Thymus (tissue), 14 donors: ENCODE results near the gene PAGR1. TPM values are rescaled to one million over a fixed set of nuclear protein-coding genes. Genes with fewer than 3 reads are reported as not detected.
"Not testable (repeated sequence)": the region's sequence is repeated elsewhere in the genome, so short reads cannot be mapped to it uniquely, and the experiment has no call there.

ENCODE experiments used
- DNase-seq, 9 donors: peaks; one replicate each; pipeline ENCODE4 v3.0.0-alpha.2; 2013; ENCODE audit warnings: low spot score in 9 of 9, low read depth in 6 of 9, missing footprints in 1 of 9
- H3K27ac ChIP-seq, 2 donors: one replicate each; pipeline ENCODE4 v1.5.1; 2013; ENCODE audit warnings: control low read depth in 1 of 2, low read depth in 1 of 2, low read length in 1 of 2, mild to moderate bottlenecking in 1 of 2, moderate library complexity in 1 of 2
- H3K27me3 ChIP-seq, 2 donors: one replicate each; pipeline ENCODE4 v1.5.1; 2013; ENCODE audit warnings: low read length in 1 of 2; ENCODE audit not compliant: control insufficient read depth in 2 of 2, insufficient read depth in 1 of 2
- H3K36me3 ChIP-seq, 2 donors: one replicate each; pipeline ENCODE4 v1.5.1; 2013; ENCODE audit warnings: low read length in 1 of 2, mild to moderate bottlenecking in 1 of 2, moderate library complexity in 1 of 2; ENCODE audit not compliant: control insufficient read depth in 2 of 2, insufficient read depth in 2 of 2
- H3K4me1 ChIP-seq, 2 donors: one replicate each; pipeline ENCODE4 v1.5.1; 2013; ENCODE audit warnings: low read length in 2 of 2; ENCODE audit not compliant: control insufficient read depth in 2 of 2, insufficient read depth in 2 of 2
- H3K4me3 ChIP-seq, 2 donors: one replicate each; pipeline ENCODE4 v1.5.1; 2013; ENCODE audit warnings: low read length in 2 of 2, control low read depth in 1 of 2, mild to moderate bottlenecking in 1 of 2
- H3K9me3 ChIP-seq, 2 donors: one replicate each; pipeline ENCODE4 v1.5.1; 2013; ENCODE audit warnings: low read length in 1 of 2, mild to moderate bottlenecking in 1 of 2; ENCODE audit not compliant: control insufficient read depth in 2 of 2, insufficient read depth in 1 of 2
- WGBS: extraction: QIAGEN DNeasy Blood & Tissue Kit; methylation state at CpG from one replicate; pipeline ENCODE4 v1.1.7; 2013; 5-methylcytosine and 5-hydroxymethylcytosine counted together
- long read RNA-seq, 10 donors: transcript quantifications; one replicate each; lab custom pipeline, GENCODE V29; 2026
- polyA plus RNA-seq: library from polyadenylated mRNA; stranded (reverse); fragments of 200-250 nt; gene quantifications from one replicate; pipeline ENCODE4 v1.2.3, GENCODE V29; 2013
- total RNA-seq: library from RNA; stranded (reverse); fragments of 120-200 nt; gene quantifications from one replicate; pipeline ENCODE4 v1.2.4, GENCODE V29; 2013
- donor health status: healthy.

The PAGR1 gene
- total RNA-seq (44.4 TPM), polyA plus RNA-seq (36.0 TPM)
- long read RNA-seq, donor 1, partial matches to known transcripts = 0 of 1 reads
- long read RNA-seq, donor 1, other reads (novel, unspliced or antisense) = 0 of 1 reads
- long read RNA-seq, donor 2 = 0 reads
- long read RNA-seq, donor 3, transcript PAGR1-201 (3 exons, 1,702 nt) = major isoform, 43 of 59 reads
- long read RNA-seq, donor 3, partial matches to known transcripts = 16 of 59 reads
- long read RNA-seq, donor 3, other reads (novel, unspliced or antisense) = 0 of 59 reads
- long read RNA-seq, donor 4, transcript PAGR1-201 (3 exons, 1,702 nt) = major isoform, 15 of 15 reads
- long read RNA-seq, donor 4, partial matches to known transcripts = 0 of 15 reads
- long read RNA-seq, donor 4, other reads (novel, unspliced or antisense) = 0 of 15 reads
- long read RNA-seq, donor 5, transcript PAGR1-201 (3 exons, 1,702 nt) = major isoform, 48 of 48 reads
- long read RNA-seq, donor 5, partial matches to known transcripts = 0 of 48 reads
- long read RNA-seq, donor 5, other reads (novel, unspliced or antisense) = 0 of 48 reads
- long read RNA-seq, donor 6, transcript PAGR1-201 (3 exons, 1,702 nt) = major isoform, 24 of 24 reads
- long read RNA-seq, donor 6, partial matches to known transcripts = 0 of 24 reads
- long read RNA-seq, donor 6, other reads (novel, unspliced or antisense) = 0 of 24 reads
- long read RNA-seq, donor 7, transcript PAGR1-201 (3 exons, 1,702 nt) = major isoform, 20 of 20 reads
- long read RNA-seq, donor 7, partial matches to known transcripts = 0 of 20 reads
- long read RNA-seq, donor 7, other reads (novel, unspliced or antisense) = 0 of 20 reads
- long read RNA-seq, donor 8, transcript PAGR1-201 (3 exons, 1,702 nt) = major isoform, 14 of 14 reads
- long read RNA-seq, donor 8, partial matches to known transcripts = 0 of 14 reads
- long read RNA-seq, donor 8, other reads (novel, unspliced or antisense) = 0 of 14 reads
- long read RNA-seq, donor 9, transcript PAGR1-201 (3 exons, 1,702 nt) = major isoform, 13 of 13 reads
- long read RNA-seq, donor 9, partial matches to known transcripts = 0 of 13 reads
- long read RNA-seq, donor 9, other reads (novel, unspliced or antisense) = 0 of 13 reads
- long read RNA-seq, donor 10, transcript PAGR1-201 (3 exons, 1,702 nt) = major isoform, 31 of 31 reads
- long read RNA-seq, donor 10, partial matches to known transcripts = 0 of 31 reads
- long read RNA-seq, donor 10, other reads (novel, unspliced or antisense) = 0 of 31 reads

- Histone ChIP-seq H3K36me3 (peaks cover 12 to 23% of the 10 kb centered on the region in 2 donors), H3K4me3 (peak within 1 kb of the TSS; percentile 72 to 80), H3K9me3 (peaks cover 0 to 11% of the 10 kb centered on the region in 2 donors), H3K4me1 (peaks cover 44 to 88% of the 10 kb centered on the region in 2 donors), H3K27ac (peak within 1 kb of the TSS; percentile 90 to 96), H3K27me3 (peaks cover 8 to 37% of the 10 kb centered on the region in 2 donors)
- WGBS = under 1% methylated on average over 70 of the region's 70 CpGs
- DNase-seq = peak; percentile 98 to 100 (median 100)
Measured at GRCh38 chr16:29815793-29816693, at the start of gene PAGR1. PAGR1 (plus strand) TSS chr16:29816152; CDS start chr16:29816526, 374 bp downstream.

- Histone ChIP-seq H3K36me3 (no peaks in the 10 kb centered on the region), H3K9me3 (no peaks in the 10 kb centered on the region), H3K4me3 (no peak overlapping the region), H3K4me1 (no peaks in the 10 kb centered on the region), H3K27me3 (no peaks in the 10 kb centered on the region), H3K27ac (no peak overlapping the region)
- no peak for DNase-seq
- WGBS = over 99% methylated on average over 3 of the region's 3 CpGs
Measured at GRCh38 chr16:29766571-29766970, 49.4 kb upstream of the PAGR1 start.

- no peak for DNase-seq
- no peak overlapping the region for H3K27ac ChIP-seq
- H3K27me3 ChIP-seq = no peaks in the 10 kb centered on the region
- no peak overlapping the region for H3K4me3 ChIP-seq
- H3K4me1 ChIP-seq = no peaks in the 10 kb centered on the region
- 96% methylated on average over 3 of the region's 3 CpGs for WGBS
- no peaks in the 10 kb centered on the region for H3K9me3 ChIP-seq
- H3K36me3 ChIP-seq = no peaks in the 10 kb centered on the region
Measured at GRCh38 chr16:29767062-29767461, 48.9 kb upstream of the PAGR1 start.

- Histone ChIP-seq H3K27me3 (no peaks in the 10 kb centered on the region), H3K4me3 (no peak overlapping the region), H3K27ac (no peak overlapping the region), H3K9me3 (no peaks in the 10 kb centered on the region), H3K4me1 (no peaks in the 10 kb centered on the region), H3K36me3 (no peaks in the 10 kb centered on the region)
- 98% methylated on average over 2 of the region's 2 CpGs for WGBS
- no peak for DNase-seq
Measured at GRCh38 chr16:29769507-29769906, 46.4 kb upstream of the PAGR1 start.

- WGBS = 88% methylated on average over 7 of the region's 7 CpGs
Measured at GRCh38 chr16:29770250-29770929, 45.6 kb upstream of the PAGR1 start.

GRCh38 chr16:29772330-29772729 lies 43.6 kb upstream of the PAGR1 start:
- H3K27ac ChIP-seq, H3K27me3 ChIP-seq, H3K36me3 ChIP-seq, DNase-seq, H3K4me3 ChIP-seq, H3K4me1 ChIP-seq, H3K9me3 ChIP-seq: not testable (repeated sequence)
- 98% methylated on average over 7 of the region's 7 CpGs for WGBS

More at GRCh38 chr16:29770250-29770929, 45.6 kb upstream of the PAGR1 start:
- DNase-seq = no peak
- H3K4me1 ChIP-seq = no peaks in the 10 kb centered on the region
- no peaks in the 10 kb centered on the region for H3K9me3 ChIP-seq
- H3K4me3 ChIP-seq = no peak overlapping the region
- H3K27me3 ChIP-seq = no peaks in the 10 kb centered on the region
- H3K36me3 ChIP-seq = no peaks in the 10 kb centered on the region
- H3K27ac ChIP-seq = no peak overlapping the region

- Histone ChIP-seq H3K36me3 (no peaks in the 10 kb centered on the region), H3K27ac (no peak overlapping the region), H3K9me3 (no peaks in the 10 kb centered on the region), H3K4me1 (no peaks in the 10 kb centered on the region), H3K27me3 (no peaks in the 10 kb centered on the region), H3K4me3 (no peak overlapping the region)
- 97% methylated on average over 5 of the region's 5 CpGs for WGBS
- DNase-seq = no peak
Measured at GRCh38 chr16:29774730-29775129, 41.2 kb upstream of the PAGR1 start.
